GM12891 (cell line): ENCODE results near the gene C3orf20.

Source experiments
- PAX5 ChIP-seq: IDR thresholded peaks from 2 replicates; pipeline ENCODE4 v1.6.1; 2011; ENCODE audit warnings: low read length, moderate library complexity, mild to moderate bottlenecking; ENCODE audit not compliant: insufficient read depth, severe bottlenecking
- POLR2A ChIP-seq: IDR thresholded peaks from 2 replicates; pipeline ENCODE4 v1.6.1; 2011; ENCODE audit warnings: low read depth, low read length, control low read depth
- POLR2AphosphoS5 ChIP-seq: IDR thresholded peaks from 2 replicates; pipeline ENCODE4 v1.6.1; 2011; ENCODE audit warnings: low read depth, low read length, control low read depth
- POU2F2 ChIP-seq: IDR thresholded peaks from 2 replicates; pipeline ENCODE4 v1.6.1; 2011; ENCODE audit warnings: low read depth, mild to moderate bottlenecking, control low read depth, low read length, moderate library complexity
- SPI1 ChIP-seq: IDR thresholded peaks from 2 replicates; pipeline ENCODE4 v1.6.1; 2011; ENCODE audit warnings: low read depth, low read length, control low read depth
- TAF1 ChIP-seq: IDR thresholded peaks from 2 replicates; pipeline ENCODE4 v1.6.1; 2011; ENCODE audit warnings: low read depth, low read length, control low read depth

DNA sequence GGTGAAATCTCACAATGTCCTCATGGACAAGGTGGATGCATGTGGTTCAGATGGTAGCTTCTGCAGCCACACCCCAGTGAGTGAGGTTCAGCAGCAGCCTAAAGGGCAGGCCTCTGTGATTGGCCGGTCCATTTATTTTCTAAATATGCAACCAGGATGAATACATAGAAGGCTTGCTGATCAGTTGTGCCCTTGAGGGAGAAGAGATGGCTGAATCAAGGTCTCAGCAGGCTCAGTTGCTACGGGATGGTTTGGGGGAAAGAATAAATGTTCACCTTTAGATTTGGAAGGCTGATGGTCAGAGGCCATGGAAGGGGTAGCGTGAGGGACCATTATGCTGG lies 90.1 kb downstream of the C3orf20 start:
- TF ChIP-seq POLR2A (no peak), POLR2AphosphoS5 (no peak), TAF1 (no peak), POU2F2 (no peak), SPI1 (no peak), PAX5 (no peak)
